Embryonic facial prominence (tissue), 1 donor: ENCODE results near the gene ZFC3H1.
"Not testable (repeated sequence)": the region's sequence is repeated elsewhere in the genome, so short reads cannot be mapped to it uniquely, and the experiment has no call there.

ENCODE experiments used
- DNase-seq: peaks from one replicate; pipeline ENCODE4 v3.0.0-alpha.2; 2016; ENCODE audit errors: extremely low spot score

The ZFC3H1 gene

GRCh38 chr12:71581206-71581605, 82.4 kb downstream of the ZFC3H1 start:
- DNase-seq: no peak

GRCh38 chr12:71578694-71579258, 84.9 kb downstream of the ZFC3H1 start:
- no peak for DNase-seq

GRCh38 chr12:71576496-71576895, 87.2 kb downstream of the ZFC3H1 start:
- no peak for DNase-seq

- DNase-seq: not testable (repeated sequence)
These were observed 93.8 kb downstream of the ZFC3H1 start for GRCh38 chr12:71569885-71570284.

- DNase-seq: no peak
These were observed 96.1 kb downstream of the ZFC3H1 start for GRCh38 chr12:71567537-71567936.

GRCh38 chr12:71566655-71567054, 97.0 kb downstream of the ZFC3H1 start:
- DNase-seq: no peak

- no peak for DNase-seq
These were observed 98.1 kb downstream of the ZFC3H1 start for GRCh38 chr12:71565535-71565934.

- DNase-seq: no peak
These were observed 100.7 kb downstream of the ZFC3H1 start for GRCh38 chr12:71562676-71563595.
